GM21825 (cell line): Measurements from ENCODE around the gene OR7E24.
"Not testable (repeated sequence)": the region's sequence is repeated elsewhere in the genome, so short reads cannot be mapped to it uniquely, and the experiment has no call there.

Experiments
- ATAC-seq: cut with Tn5 transposase; IDR thresholded peaks from one replicate; pipeline ENCODE4 v1.9.1; 2021; ENCODE audit warnings: mild to moderate bottlenecking, moderate library complexity; ENCODE audit not compliant: unreplicated experiment

Gene OR7E24

DNA sequence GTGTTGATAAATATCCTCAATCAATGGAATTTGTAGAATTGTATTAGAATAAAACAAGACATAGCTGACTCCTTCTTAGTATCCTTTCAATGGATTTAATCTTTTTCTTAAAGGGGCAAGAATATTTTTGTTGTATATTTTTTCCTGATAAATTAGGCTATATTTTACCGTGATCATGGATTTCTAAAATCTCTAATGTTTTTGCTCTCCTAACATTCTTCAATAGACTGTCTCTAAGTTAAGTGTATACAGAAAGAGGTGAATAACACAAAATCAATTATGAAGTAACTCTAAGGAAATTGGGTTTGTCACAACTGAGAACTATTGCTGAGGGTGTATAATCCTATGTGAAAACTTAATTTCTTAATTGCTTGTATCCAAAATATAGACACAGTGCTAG, at the start of gene OR7E24:
TSS of gene OR7E24 (plus strand) at position 301 of the 400 bp plus-strand sequence. CDS start 114 bp downstream, outside the sequence.
- no peak for ATAC-seq

DNA sequence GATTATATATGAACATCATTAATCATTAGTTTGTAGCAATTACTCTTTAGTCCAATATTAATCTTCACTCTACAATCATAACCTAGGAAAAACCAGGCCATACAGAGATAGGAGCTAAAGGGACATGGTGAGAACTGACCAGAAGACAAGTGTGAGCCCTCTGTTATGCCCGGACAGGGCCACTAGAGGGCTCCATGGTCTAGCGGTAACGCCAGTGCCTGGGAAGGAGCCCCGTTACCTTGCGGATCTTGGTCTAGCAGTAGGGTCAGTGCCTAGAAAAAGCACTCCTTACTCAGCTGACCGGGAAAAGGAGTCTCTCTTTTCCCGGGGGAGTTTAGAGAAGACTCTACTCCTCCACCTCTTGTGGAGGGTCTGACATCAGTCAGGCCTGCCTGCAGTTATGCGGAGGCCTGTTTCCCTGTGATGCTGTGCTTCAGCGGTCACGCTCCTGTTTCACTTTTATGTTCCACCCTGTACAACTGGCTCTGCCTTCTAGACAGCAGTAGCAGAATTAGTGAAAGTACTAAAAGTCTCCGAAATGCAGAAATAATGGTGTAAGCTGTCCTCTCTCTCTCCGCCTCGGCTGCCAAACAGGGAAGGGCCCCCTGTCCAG, 45.1 kb upstream of the OR7E24 start:
- ATAC-seq = no peak

DNA sequence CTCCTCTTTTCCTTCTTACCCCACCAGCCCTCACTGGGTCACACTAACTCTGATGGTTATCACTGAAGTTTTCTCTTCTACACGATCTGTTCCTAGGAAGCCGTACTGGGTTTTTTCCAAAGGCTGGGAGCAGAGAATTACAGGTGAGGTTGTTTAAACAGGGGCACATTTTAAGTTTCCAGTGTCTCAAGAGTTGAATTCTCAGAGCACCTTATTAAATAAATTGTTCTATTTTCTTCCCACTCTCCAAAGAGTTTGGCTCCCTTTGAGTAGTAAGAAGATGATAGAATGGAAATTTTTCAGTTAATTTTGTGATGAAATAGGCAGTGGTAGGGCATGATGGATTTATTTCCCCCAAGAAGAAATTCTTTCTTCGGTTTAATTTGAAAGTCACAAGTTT, 31.2 kb upstream of the OR7E24 start, which contains the start of gene OR7D4:
TSS of gene OR7D4 (minus strand) at position 101 of the 400 bp plus-strand sequence. CDS start 4,752 bp downstream, outside the sequence.
- no peak for ATAC-seq

DNA sequence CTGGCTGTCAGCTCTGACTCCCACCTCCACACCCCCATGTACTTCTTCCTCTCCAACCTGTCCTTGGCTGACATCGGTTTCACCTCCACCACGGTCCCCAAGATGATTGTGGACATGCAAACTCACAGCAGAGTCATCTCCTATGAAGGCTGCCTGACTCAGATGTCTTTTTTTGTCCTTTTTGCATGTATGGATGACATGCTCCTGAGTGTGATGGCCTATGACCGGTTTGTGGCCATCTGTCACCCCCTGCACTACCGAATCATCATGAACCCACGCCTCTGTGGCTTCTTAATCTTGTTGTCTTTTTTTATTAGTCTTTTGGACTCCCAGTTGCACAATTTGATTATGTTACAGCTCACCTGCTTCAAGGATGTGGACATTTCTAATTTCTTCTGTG, 506 bp downstream of the OR7E24 start:
- ATAC-seq = no peak

DNA sequence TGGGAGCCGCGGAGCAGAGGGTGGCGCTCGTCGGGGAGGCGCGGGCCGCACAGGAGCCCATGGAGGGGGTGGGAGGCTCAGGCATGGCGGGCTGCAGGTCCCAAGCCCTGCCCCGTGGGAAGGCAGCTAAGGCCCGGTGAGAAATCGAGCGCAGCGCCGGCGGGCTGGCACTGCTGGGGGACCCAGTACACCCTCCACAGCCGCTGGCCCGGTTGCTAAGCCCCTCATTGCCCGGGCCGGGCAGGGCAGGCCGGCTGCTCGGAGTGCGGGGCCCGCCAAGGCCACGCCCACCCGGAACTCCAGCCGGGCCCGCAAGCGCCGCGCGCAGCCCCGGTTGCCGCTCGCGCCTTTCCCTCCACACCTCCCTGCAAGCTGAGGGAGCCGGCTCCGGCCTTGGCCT, 32.8 kb downstream of the OR7E24 start:
- ATAC-seq = not testable (repeated sequence)

DNA sequence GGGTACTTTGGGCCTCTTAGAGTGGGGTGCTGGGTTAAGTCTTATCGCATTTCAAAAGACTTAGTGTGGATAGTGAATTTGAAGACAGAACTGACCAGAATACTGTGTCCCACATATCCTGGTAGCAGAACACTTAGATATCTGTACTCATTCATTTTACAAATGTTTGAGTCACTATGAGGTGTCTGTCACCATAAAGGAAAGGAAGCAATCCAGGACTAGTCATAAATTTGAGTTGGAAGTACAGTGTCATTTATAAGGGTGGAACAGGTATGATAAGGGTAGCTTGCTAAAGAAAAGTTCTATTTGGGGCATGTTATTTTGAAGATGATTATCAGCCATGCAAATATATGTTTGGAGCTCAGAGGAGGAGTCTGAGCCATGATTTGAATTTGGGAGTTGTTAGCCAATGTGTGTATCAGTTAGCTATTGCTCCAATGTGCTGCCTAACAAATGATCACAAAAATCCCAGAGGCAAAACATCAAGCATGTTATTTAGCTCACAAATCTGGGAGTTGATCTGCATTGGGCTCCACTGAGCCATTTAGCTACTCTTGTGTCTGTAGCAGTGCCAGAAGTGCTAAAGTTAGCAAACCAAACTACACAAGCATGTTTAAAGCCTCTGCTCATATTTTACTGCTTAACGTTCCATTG, 38.6 kb downstream of the OR7E24 start:
- no peak for ATAC-seq

DNA sequence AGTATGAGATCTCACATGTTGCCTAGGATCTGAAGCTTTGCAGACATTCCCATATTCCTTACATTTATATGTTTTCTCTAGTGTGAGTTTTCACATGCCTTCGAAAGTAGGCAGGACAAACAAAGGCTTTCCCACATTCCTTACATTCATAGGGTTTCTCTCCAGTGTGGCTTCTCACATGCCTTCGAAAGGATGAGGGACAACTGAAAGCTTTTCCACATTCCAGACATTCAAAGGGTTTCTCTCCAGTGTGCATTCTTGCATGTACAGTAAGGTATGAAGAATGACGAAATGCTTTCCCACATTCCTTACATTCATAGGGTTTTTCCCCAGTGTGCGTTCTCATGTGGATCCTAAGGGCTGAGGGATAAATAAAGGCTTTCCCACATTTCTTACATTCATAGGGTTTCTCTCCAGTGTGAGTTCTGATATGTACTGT, 44.7 kb downstream of the OR7E24 start:
- ATAC-seq = no peak

DNA sequence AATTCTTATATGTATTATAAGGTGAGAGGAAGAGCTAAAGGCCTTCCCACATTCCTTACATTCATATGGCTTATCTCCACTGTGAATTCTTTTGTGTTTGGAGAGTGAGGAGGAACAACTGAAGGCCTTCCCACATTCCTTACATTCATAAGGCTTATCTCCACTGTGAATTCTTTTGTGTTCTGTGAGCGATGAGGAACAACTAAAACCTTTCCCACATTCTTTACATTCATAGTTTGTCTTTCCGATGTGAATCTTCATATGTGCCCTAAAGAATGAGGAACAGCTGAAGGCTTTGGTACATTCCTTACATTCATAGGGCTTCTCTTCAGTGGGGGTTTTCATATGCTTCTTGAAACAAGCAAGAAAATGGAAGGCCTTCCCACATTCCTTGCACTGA, 45.6 kb downstream of the OR7E24 start:
- no peak for ATAC-seq
